ENCODE results near the gene TCF4.

TCF4 gene

GRCh38 chr18:55573386-55573785 lies 14.6 kb downstream of the TCF4 start:
- no peak for TF ChIP-seq CTCF (IDR thresholded peaks at IDR 0.05; ENCODE audit: insufficient read depth, low read length, missing control alignments)
- CTCF ChIA-PET: no interaction called here
- no peak overlapping the region for H3K4me3 ChIP-seq (ENCODE audit: low read depth, low read length)
- POLR2A ChIA-PET: no interaction called here
- DNase-seq (ENCODE audit: low read depth, low spot score): no peak

GRCh38 chr18:55570966-55571365 lies 17.0 kb downstream of the TCF4 start:
- CTCF ChIA-PET: no interaction called here
- no peak for TF ChIP-seq CTCF (IDR thresholded peaks at IDR 0.05; ENCODE audit: insufficient read depth, low read length, missing control alignments)
- no peak overlapping the region for H3K4me3 ChIP-seq (ENCODE audit: low read depth, low read length)
- no peak for DNase-seq (ENCODE audit: low read depth, low spot score)
- POLR2A ChIA-PET: no interaction called here

- TF ChIP-seq CTCF (IDR thresholded peaks at IDR 0.05; ENCODE audit: insufficient read depth, low read length, missing control alignments): no peak
- no peak overlapping the region for H3K4me3 ChIP-seq (ENCODE audit: low read depth, low read length)
- ChIA-PET CTCF (no interaction called here), POLR2A (no interaction called here)
- no peak for DNase-seq (ENCODE audit: low read depth, low spot score)
These were observed 21.5 kb downstream of the TCF4 start for GRCh38 chr18:55566456-55566935.

GRCh38 chr18:55559739-55560138 lies 28.3 kb downstream of the TCF4 start:
- no peak overlapping the region for H3K4me3 ChIP-seq (ENCODE audit: low read depth, low read length)
- TF ChIP-seq CTCF (IDR thresholded peaks at IDR 0.05; ENCODE audit: insufficient read depth, low read length, missing control alignments): no peak
- no peak for DNase-seq (ENCODE audit: low read depth, low spot score)
- POLR2A ChIA-PET: no interaction called here
- CTCF ChIA-PET: interaction anchor here (1.3 kb wide), 1 partner anchor 10 kb away, joined by 3 read pairs; no protein-coding TSS in a partner anchor

GRCh38 chr18:55557211-55557610 lies 30.8 kb downstream of the TCF4 start:
- POLR2A ChIA-PET: no interaction called here
- CTCF ChIA-PET: no interaction called here
- no peak for TF ChIP-seq CTCF (IDR thresholded peaks at IDR 0.05; ENCODE audit: insufficient read depth, low read length, missing control alignments)
- H3K4me3 ChIP-seq (ENCODE audit: low read depth, low read length): no peak overlapping the region
- DNase-seq (ENCODE audit: low read depth, low spot score): no peak

- ChIA-PET CTCF (no interaction called here), POLR2A (no interaction called here)
- no peak for TF ChIP-seq CTCF (IDR thresholded peaks at IDR 0.05; ENCODE audit: insufficient read depth, low read length, missing control alignments)
- no peak for DNase-seq (ENCODE audit: low read depth, low spot score)
- no peak overlapping the region for H3K4me3 ChIP-seq (ENCODE audit: low read depth, low read length)
These were observed 32.5 kb downstream of the TCF4 start for GRCh38 chr18:55555395-55556027.
